RPMI8226 (cell line): ENCODE data around the gene PLCG2.
A peak's percentile ranks its signal among the peaks of the same experiment; 100 is the strongest.
"Not testable (repeated sequence)": the region's sequence is repeated elsewhere in the genome, so short reads cannot be mapped to it uniquely, and the experiment has no call there.

Experiments used
- DNase-seq: peaks from one replicate; pipeline ENCODE4 v3.0.0-alpha.2; 2015

Gene PLCG2

GRCh38 chr16:81945665-81946064 lies 166.6 kb downstream of the PLCG2 start:
- DNase-seq = no peak

DNA sequence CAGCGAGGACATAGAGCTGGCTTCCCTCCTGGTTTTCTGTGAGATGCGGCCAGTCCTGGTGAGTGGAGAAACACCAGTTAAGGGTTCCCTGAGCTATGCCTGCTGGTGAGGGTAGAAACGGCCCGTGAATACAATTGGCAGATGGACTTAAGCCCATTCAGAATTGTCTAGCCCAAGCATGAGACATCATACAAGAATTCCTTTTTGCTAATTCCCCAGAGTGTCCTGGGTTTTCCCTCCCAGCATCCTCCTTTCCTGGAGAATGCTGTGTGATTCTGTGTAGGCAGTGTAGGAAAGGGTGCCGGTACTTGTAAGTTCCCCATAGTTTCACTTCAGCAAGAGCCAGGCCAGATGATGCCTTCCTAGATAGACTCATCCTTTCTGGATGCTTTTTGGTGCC lies 167.1 kb downstream of the PLCG2 start:
- no peak for DNase-seq

DNA sequence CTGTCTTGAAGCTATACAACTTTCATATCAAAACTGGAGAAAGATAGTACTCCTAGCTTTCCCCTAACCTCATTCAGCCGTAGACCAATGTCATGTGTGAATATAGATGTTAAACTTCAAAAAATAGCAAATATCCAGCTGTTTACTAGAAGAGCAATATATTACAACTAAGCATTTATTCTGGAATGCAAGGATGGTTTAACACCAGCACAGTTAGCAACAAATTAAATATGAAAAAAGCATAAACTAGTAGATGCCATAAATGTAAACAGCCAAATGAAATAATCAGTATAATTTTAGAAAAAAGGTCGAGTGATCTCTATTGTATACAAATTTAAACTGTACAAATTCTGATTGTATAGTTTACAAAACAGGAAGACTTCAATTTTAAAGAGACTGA lies 172.5 kb downstream of the PLCG2 start:
- DNase-seq = no peak

DNA sequence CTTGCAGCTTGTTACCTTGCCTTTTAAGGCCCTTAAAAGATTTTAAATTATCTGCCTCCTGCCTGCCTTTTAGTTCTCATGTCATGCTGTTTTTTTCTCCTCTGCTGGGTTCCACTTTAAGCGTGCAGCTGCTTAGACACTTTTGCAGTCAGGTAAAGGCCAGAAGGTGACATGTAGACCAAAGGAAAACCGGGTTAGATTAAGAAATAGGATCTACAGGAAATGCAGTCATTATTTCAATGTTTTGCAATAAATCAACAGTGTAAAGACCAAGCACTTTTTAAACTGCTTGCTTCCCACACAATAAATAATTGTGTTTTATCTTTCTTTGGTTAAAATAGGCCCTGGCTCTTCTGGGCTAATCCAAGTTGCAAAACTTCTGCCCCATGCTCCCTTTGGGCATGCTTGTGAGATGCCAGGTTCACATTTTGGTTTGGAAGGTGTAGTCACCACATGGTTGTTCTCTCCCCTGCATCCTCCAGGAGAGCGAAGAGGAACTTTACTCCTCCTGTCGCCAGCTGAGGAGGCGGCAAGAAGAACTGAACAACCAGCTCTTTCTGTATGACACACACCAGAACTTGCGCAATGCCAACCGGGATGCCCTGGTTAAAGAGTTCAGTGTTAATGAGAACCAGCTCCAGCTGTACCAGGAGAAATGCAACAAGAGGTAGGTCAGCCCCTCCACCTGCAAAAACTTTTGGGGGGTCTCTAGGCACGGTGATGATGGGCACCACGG lies 177.3 kb downstream of the PLCG2 start:
- no peak for DNase-seq

- no peak for DNase-seq
These were observed 185.7 kb downstream of the PLCG2 start for GRCh38 chr16:81964808-81965207.

GRCh38 chr16:81967358-81967757 lies 188.3 kb downstream of the PLCG2 start:
- DNase-seq = no peak

DNA sequence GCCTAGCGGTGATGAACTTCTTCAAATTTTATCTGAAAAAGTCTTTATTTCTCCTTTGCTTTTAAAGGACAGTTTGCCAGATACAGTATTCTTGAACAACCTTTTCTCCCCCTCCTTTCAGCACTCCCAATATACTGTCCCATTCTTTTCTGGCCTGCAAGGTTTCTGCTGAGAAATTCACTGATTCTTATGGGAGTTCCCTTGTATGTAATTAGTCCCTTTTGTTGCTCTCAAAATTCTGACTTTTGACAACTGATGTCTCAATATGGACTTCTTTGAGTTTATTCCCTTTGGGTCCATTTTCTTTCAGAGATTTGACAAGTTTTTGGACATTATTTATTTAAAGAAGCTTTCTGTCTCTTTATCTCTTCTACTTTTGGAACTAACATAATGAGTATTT lies 192.8 kb downstream of the PLCG2 start:
- no peak for DNase-seq

- no peak for DNase-seq
These were observed 194.6 kb downstream of the PLCG2 start for GRCh38 chr16:81973737-81974136.

DNA sequence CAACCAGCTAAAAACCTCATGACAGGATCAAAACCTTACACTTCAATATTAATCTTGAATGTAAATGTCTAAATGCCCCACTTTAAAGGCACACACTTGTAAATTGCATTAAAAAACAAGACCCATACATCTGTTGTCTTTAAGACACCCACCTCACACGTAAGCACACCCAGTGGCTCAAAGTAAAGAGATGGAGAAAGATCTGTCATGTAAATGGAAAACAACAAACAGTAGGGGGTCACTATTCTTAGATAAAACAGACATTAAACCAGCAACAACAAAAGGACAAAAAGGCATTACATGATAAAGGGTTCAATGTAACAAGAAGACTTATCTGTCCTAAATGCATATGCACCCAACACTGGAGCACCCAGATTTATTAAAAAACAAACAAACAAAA lies 196.5 kb downstream of the PLCG2 start:
- DNase-seq = no peak

DNA sequence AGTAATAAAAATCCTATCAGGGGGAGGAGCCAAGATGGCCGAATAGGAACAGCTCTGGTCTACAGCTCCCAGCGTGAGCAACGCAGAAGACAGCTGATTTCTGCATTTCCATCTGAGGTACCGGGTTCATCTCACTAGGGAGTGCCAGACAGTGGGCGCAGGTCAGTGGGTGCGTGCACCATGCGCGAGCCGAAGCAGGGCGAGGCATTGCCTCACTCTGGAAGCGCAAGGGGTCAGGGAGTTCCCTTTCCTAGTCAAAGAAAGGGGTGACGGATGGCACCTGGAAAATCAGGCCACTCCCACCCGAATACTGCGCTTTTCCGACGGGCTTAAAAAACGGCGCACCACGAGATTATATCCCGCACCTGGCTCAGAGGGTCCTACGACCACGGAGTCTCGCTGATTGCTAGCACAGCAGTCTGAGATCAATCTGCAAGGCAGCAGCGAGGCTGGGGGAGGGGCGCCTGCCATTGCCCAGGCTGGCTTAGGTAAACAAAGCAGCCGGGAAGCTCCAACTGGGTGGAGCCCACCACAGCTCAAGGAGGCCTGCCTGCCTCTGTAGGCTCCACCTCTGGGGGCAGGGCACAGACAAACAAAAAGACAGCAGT lies 198.3 kb downstream of the PLCG2 start:
- DNase-seq = not testable (repeated sequence)

DNA sequence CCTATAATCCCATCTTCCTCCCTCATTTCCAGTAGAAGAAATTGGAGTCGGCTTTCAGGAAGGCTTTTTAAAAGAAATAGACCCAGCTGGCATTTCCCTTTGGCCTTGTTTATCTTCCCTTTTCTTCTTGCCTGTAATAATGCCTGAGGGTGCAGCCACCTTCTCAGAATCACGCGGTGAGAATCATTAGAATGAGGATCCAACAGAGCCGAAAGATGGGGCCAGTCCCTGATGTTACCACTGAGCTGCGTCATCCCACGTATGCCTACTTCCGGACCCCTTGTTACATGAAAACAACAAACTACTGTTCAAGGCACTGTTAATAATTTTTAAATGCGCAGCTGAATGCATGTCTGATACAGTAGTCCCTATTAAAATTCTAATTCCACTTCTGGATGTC lies 208.0 kb downstream of the PLCG2 start:
- DNase-seq = no peak

GRCh38 chr16:81987706-81988105 lies 208.6 kb downstream of the PLCG2 start:
- no peak for DNase-seq

- DNase-seq = no peak
These were observed 213.8 kb downstream of the PLCG2 start for GRCh38 chr16:81992859-81993258.

- peak; percentile 9 for DNase-seq
These were observed 215.4 kb downstream of the PLCG2 start for GRCh38 chr16:81994485-81994884.

GRCh38 chr16:81995651-81996050 lies 216.6 kb downstream of the PLCG2 start:
- DNase-seq = no peak

DNA sequence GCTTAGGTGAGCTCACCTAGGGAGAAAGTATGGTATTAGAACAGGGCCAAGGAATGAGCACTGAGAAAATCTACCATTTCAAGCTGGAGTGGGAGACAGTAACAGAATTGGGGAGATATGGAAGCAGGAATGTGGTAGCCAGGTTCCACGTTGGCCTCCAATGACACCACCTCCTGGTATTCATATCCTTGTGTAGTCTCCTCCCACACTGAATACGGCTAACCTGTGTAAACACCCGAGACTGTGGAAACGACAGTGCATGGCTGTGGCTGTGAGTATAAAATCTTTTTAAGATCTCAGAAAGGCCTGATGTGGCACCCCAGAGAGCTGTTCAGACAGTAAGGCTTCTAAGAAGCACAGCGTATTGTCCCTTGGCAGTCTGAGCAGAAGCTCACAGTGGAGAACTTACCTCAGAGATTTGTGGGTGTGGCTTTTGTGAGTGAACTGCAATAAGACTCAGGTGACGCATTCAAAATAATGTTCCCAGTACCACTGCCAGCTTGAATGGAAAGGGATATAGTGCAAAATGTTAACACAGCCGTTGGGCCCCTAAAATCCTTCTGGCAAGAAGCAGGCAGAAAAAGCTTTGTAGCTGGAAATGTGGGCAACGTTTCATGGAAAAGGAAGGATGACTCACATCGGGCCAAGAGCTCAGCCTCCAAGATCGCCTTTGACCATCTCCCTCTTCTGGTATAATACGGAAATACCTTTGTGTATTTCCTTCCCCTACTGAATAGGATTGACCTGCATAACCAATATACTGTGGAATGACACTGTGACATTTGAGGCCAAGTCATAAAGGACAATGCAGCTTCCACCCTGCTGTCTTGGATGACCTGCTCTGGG lies 217.8 kb downstream of the PLCG2 start:
- DNase-seq = no peak

GRCh38 chr16:81997738-81998137 lies 218.6 kb downstream of the PLCG2 start:
- DNase-seq = no peak

- no peak for DNase-seq
These were observed 223.7 kb downstream of the PLCG2 start for GRCh38 chr16:82002831-82003230.

GRCh38 chr16:82004601-82005000 lies 225.5 kb downstream of the PLCG2 start:
- no peak for DNase-seq

DNA sequence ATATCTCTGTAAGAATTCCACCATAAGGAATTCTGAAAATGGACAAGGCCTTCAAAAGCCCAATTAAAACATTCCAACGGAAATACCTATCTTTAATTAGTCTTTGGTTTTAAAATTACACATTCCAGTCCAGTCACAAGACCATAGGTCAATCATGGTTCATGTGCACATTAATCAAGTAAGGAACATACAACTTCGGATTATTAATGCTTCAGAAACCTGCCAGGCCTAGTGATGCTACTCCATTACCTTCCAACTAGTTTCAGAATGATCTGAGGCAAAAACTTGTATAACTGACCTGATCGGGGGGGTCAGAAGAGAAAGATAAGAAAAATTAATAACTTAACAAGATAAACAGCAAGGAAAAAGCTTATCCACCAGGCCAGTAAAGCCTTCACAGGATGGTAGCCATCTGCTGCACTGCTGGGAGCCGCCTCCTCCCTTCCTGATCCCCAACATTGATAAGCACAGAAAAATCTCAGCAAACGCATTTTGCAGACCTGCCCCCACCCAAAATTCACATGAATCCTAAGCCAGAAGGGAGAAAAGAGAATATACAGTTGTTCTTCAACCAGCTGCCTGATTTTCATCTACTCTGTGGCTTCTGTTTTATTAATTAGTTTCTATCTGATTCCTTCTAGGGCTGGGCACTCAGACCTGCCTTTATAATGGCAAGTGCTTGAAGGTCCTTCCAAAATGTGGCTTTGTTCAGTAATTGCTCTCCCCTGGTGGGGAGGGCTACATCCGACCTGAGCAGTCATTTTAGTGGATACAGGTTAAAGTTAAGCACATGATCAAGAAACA lies 226.1 kb downstream of the PLCG2 start:
- DNase-seq = no peak

DNA sequence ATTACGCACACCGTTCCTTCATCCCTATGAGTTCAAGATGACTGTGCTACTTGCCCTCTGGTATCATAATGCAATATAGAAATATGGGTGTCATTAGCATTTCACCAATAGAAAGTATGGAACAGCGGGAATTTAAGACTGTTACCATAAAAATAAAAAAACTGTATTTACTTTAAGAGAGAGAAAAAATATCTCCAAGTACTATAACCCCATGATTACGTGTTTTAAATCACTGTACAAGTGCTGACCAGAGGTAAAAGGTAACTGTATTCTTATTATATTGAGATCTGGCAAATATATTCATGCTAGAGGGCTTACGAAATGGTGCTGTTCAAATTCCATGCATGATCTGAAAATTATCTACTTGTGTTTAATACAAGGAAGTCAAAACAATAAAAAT lies 226.9 kb downstream of the PLCG2 start:
- DNase-seq = no peak

DNA sequence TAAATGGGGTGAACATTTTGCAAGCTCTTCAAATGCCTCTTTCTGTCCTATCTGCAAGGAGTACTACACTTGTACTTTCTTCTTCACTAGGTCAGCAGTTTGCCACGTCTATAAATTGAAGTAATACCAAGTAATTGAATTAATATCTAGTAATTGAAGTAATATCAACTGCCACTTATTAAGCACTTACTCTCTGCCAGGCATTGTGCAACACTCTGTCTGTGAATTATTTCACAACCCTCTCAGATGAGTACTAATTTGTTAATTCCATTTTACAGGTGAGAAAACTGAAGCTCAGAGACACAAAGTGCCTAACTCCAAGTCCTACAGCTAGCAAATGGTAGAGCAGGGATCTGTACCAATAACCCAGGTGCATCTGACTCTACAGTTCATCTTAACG lies 228.1 kb downstream of the PLCG2 start:
- DNase-seq = no peak

- no peak for DNase-seq
These were observed 230.0 kb downstream of the PLCG2 start for GRCh38 chr16:82008957-82009592.
